Right cardiac atrium (tissue), 5 donors: ENCODE measurements around the gene CRIM1. TPM values are rescaled to one million over a fixed set of nuclear protein-coding genes. Genes with fewer than 3 reads are reported as not detected.

ENCODE experiments used
- ATAC-seq, 2 donors: fragments of 200-7000 bp; cut with Tn5 transposase; one replicate each; pipeline versions ENCODE4 v1.8.0 to v1.9.1; 2020; ENCODE audit warnings: moderate library complexity in 2 of 2, mild to moderate bottlenecking in 1 of 2
- DNase-seq, 3 donors: peaks; one replicate each; pipeline ENCODE4 v3.0.0-alpha.2; 2020
- H3K27ac ChIP-seq: one replicate; pipeline ENCODE4 v1.5.1; 2013; ENCODE audit warnings: mild to moderate bottlenecking, low read length, control low read depth, moderate library complexity
- H3K27me3 ChIP-seq: one replicate; pipeline ENCODE4 v1.6.1; 2013; ENCODE audit not compliant: control insufficient read depth, insufficient read depth
- H3K4me1 ChIP-seq: one replicate; pipeline ENCODE4 v1.6.1; 2013; ENCODE audit warnings: low read length; ENCODE audit not compliant: control insufficient read depth, insufficient read depth
- H3K4me3 ChIP-seq: one replicate; pipeline ENCODE4 v1.5.1; 2013; ENCODE audit warnings: low read length, control low read depth
- H3K9me3 ChIP-seq: one replicate; pipeline ENCODE4 v1.6.1; 2013; ENCODE audit warnings: low read length; ENCODE audit not compliant: control insufficient read depth
- WGBS: extraction: QIAGEN DNeasy Blood & Tissue Kit; methylation state at CpG from one replicate; pipeline ENCODE4 v1.1.7; 2013; 5-methylcytosine and 5-hydroxymethylcytosine counted together
- intact Hi-C, 4 donors: fragments of 100-400 bp; cut with DNase I; formaldehyde crosslinking; loops; one replicate each; pipeline versions ENCODE4 v1.11.0 to v1.14.0; 2022 to 2023
- polyA plus RNA-seq: library from polyadenylated mRNA; stranded (reverse); fragments of 200-250 nt; gene quantifications from one replicate; pipeline ENCODE4 v1.2.3, GENCODE V29; 2013
- total RNA-seq, 4 donors: library from RNA; stranded (reverse); fragmentation: NEBNext Ultra II Directional; extraction: Animal tissue kit (Norgen Biotek cat#: 25700); gene quantifications; one replicate each; pipeline ENCODE4 v1.2.1, GENCODE V29; 2021
- donor health status: healthy with polysubstance abuse.
- donor health status: DM: no; HTN: yes; CAD: no.
- donor health status: DM: no; HTN: no; CAD: no.
- donor health status: DM: no; HTN: yes; CAD: no; lungs with severe emphysema.
- donor health status: DM: yes; HTN: yes; CAD: no.

CRIM1 gene
- total and polyA plus RNA-seq, 5 donors: 10.5 to 34.0 (median 27.7) TPM

GRCh38 chr2:36482576-36483214 is 127.1 kb downstream of the CRIM1 start:
- H3K27me3 ChIP-seq: no peaks in the 10 kb centered on the region
- DNase-seq: no peak
- intact Hi-C loops: no loop called here
- H3K4me1 ChIP-seq: peaks cover 10% of the 10 kb centered on the region
- no peak overlapping the region for H3K27ac ChIP-seq
- no peak for ATAC-seq
- no peak overlapping the region for H3K4me3 ChIP-seq
- no peaks in the 10 kb centered on the region for H3K9me3 ChIP-seq
- WGBS: 94% methylated on average over 4 of the region's 4 CpGs

DNA sequence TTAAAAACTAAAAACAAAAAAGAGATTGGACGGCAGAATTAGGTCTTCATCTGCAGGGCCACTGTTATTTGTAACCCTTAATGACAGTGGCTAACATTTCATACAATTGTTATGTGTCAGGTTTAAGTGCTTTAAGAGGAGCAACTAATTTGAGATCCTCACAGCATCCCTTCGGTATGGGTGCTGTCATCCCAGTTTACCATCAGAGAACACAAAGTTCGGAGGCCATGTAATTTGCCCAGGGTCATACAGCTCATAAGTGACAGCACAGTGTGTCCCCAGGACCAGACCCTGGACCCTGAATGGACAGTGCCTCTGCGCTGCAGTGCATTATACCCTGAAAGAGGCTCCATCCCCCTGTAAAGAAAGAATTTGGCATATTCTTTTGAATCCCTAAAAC is 127.7 kb downstream of the CRIM1 start:
- no peaks in the 10 kb centered on the region for H3K27me3 ChIP-seq
- H3K9me3 ChIP-seq: no peaks in the 10 kb centered on the region
- no peak for ATAC-seq
- intact Hi-C loops: no loop called here
- H3K4me1 ChIP-seq: peaks cover 8% of the 10 kb centered on the region
- WGBS: 89% methylated on average over 4 of the region's 4 CpGs
- no peak overlapping the region for H3K27ac ChIP-seq
- no peak for DNase-seq
- H3K4me3 ChIP-seq: no peak overlapping the region

DNA sequence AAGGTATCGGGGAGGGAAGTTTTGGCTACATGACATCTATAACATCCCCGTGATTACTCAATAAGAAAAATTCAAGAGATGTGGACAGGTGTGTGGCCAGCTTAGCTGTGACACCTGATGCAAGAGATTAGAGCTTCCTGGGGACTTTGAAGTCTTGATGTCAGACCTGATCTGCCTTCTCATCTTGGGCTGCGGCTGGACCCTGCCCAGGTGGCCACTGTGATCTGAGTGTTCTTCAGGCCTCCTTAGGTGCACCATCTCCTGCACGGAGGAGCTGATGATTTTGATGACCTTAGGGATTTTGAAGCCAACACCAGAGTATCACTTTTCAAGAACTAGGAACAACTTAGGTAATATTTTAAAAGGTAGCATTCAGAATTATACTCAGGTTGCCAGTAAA is 128.9 kb downstream of the CRIM1 start:
- DNase-seq (no peak), ATAC-seq (no peak)
- Histone ChIP-seq H3K4me1 (peaks cover 8% of the 10 kb centered on the region), H3K27ac (peak overlapping the region; percentile 39), H3K9me3 (no peaks in the 10 kb centered on the region), H3K4me3 (no peak overlapping the region), H3K27me3 (no peaks in the 10 kb centered on the region)
- intact Hi-C loops: no loop called here
- 92% methylated on average over 4 of the region's 4 CpGs for WGBS

DNA sequence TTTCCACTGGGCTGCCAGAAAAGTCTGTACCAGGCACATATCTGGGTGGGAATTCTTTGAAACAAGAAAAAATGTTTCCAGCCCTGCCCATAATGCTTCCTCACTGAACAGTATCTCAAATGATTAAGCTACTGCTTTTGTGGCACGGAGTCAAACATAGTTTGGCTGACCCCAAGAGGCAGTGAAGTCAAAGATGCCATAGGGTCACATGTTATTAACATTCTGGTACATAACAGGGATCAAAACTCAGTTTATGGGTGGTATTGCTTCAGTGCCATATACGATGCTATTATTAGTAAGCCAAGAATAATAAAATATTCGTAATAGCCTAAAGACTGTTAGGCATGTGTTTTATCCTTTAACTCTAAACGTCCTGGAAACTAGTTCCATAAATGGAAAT is 129.9 kb downstream of the CRIM1 start:
- Histone ChIP-seq H3K27me3 (no peaks in the 10 kb centered on the region), H3K27ac (peak overlapping the region; percentile 59), H3K4me3 (no peak overlapping the region), H3K4me1 (peaks cover 8% of the 10 kb centered on the region), H3K9me3 (no peaks in the 10 kb centered on the region)
- 21% methylated on average over 4 of the region's 4 CpGs for WGBS
- DNase-seq (peak in 2 of 3 donors; percentile 29 to 45), ATAC-seq (peak; percentile 81 to 94)
- intact Hi-C loops: no loop called here

DNA sequence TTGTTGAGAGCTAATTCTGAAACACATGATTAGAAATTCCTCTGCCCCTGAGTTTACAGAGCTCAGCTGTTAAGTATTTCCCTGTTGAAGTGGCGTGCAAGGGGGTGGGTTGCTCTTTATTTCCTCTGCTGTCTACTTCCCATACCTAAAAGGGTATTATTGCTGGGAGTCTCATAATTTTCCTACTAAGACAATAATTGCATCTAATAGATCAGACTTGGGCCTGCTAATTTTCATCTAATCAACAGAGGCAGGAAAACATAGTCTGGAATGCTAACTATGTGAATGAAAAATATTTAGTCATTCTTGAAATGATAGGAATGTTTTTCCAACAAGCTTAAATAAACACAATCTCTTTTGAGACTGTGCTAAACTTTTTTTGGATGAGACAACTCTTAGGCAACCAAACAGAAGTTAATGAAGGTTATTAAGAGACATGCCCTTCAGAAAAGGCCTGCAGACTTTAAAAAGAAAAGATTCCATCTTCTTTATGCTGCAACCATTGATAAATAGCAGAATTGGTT is 131.0 kb downstream of the CRIM1 start:
- H3K27me3 ChIP-seq: no peaks in the 10 kb centered on the region
- H3K4me3 ChIP-seq: no peak overlapping the region
- H3K4me1 ChIP-seq: peaks cover 8% of the 10 kb centered on the region
- no peak for DNase-seq
- no peaks in the 10 kb centered on the region for H3K9me3 ChIP-seq
- intact Hi-C loops: no loop called here
- peak; percentile 44 to 58 for ATAC-seq
- 44% methylated on average over 1 of the region's 1 CpG for WGBS
- H3K27ac ChIP-seq: peak overlapping the region; percentile 76

DNA sequence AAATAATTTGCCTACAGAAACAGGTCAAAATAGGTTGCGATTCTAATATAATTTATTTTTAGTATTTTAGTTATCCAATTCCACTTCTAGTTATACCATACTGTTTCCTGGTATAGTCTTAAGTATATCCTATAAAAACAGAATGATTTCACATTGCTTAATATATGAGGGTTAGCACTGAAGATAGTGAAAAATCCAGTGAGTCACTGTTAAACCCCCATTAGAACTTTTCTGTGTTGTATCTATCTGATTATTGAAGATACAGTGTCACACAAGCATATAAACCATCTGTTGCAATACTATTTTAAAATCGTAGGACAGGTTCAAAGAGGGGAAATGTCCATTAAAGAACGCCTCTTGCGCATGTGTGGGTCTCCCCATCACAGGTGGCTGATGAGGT is 132.4 kb downstream of the CRIM1 start:
- WGBS: 95% methylated on average over 4 of the region's 4 CpGs

GRCh38 chr2:36489281-36489680 is 133.7 kb downstream of the CRIM1 start:
- ATAC-seq: no peak

More for the DNA sequence above, 132.4 kb downstream of the CRIM1 start:
- H3K27me3 ChIP-seq: no peaks in the 10 kb centered on the region
- peaks cover 9% of the 10 kb centered on the region for H3K4me1 ChIP-seq
- no peaks in the 10 kb centered on the region for H3K9me3 ChIP-seq
- no peak overlapping the region for H3K4me3 ChIP-seq
- DNase-seq: no peak
- intact Hi-C loops: no loop called here
- ATAC-seq: no peak
- no peak overlapping the region for H3K27ac ChIP-seq

GRCh38 chr2:36490749-36491148 is 135.2 kb downstream of the CRIM1 start:
- Histone ChIP-seq H3K4me3 (no peak overlapping the region), H3K4me1 (peaks cover 1% of the 10 kb centered on the region), H3K27ac (no peak overlapping the region), H3K27me3 (no peaks in the 10 kb centered on the region), H3K9me3 (no peaks in the 10 kb centered on the region)
- ATAC-seq (no peak), DNase-seq (no peak)
- WGBS: 77% methylated on average over 4 of the region's 4 CpGs
- intact Hi-C loops: no loop called here

More at GRCh38 chr2:36489281-36489680, 133.7 kb downstream of the CRIM1 start:
- H3K9me3 ChIP-seq: no peaks in the 10 kb centered on the region
- intact Hi-C loops: no loop called here
- 76% methylated on average over 5 of the region's 5 CpGs for WGBS
- H3K4me3 ChIP-seq: no peak overlapping the region
- H3K4me1 ChIP-seq: peaks cover 9% of the 10 kb centered on the region
- H3K27ac ChIP-seq: no peak overlapping the region
- no peaks in the 10 kb centered on the region for H3K27me3 ChIP-seq
- DNase-seq: no peak

- peak in 1 of 2 donors; percentile 39 for ATAC-seq
Measured at GRCh38 chr2:36492216-36492945, 136.8 kb downstream of the CRIM1 start.

DNA sequence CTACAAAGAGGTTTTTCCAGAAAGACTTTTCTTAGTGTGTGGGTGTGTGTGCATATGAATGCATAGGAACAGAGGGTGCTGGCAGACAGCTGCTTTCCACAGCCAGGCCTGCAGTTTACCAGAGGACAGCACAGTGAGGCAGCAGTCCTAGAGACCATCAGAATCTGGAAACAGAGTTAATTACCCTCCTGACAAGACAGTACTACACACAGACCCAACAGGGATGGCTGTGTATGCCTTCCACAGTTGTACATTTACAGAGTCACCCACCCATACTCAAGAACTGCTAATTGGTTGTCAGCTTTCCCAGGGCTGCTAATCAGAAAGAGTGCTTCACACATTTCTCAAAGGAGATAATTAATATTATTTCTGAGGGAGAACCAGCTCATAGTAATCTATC is 137.7 kb downstream of the CRIM1 start:
- intact Hi-C loops: no loop called here
- Histone ChIP-seq H3K4me3 (no peak overlapping the region), H3K9me3 (no peaks in the 10 kb centered on the region), H3K27ac (no peak overlapping the region), H3K27me3 (no peaks in the 10 kb centered on the region), H3K4me1 (peaks cover 1% of the 10 kb centered on the region)
- DNase-seq (no peak), ATAC-seq (peak in 1 of 2 donors; percentile 20)

More at GRCh38 chr2:36492216-36492945, 136.8 kb downstream of the CRIM1 start:
- DNase-seq: no peak
- Histone ChIP-seq H3K9me3 (no peaks in the 10 kb centered on the region), H3K27ac (no peak overlapping the region), H3K4me3 (no peak overlapping the region), H3K4me1 (peaks cover 1% of the 10 kb centered on the region), H3K27me3 (no peaks in the 10 kb centered on the region)
- intact Hi-C loops: no loop called here
- 65% methylated on average over 6 of the region's 6 CpGs for WGBS

DNA sequence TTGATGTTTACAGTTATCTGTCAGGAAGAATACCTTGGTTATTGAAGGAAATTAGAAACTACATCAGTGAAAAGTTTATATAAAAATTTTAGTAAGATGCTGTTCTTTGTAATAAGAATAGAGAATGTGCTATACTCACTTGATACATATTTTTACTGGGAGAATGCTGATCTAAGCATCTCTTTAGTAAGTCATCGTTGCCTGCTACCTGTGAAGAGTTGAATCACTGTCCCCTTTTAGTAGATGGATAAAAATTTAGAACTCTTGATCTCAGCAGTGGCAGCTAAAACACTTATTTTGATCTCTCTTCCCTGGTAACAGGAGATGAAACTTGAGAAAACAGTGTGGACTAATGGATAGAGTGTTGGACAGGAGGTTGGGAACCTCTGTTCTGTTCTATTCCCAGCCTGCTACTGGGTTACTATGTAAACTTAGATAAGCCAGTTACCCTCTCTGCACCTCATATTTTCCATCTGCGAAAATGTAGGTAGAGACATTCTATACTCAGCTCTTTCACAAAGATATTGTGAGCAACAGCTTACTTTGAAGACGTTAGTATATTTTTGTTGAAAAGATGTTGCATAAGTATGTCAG is 142.1 kb downstream of the CRIM1 start:
- Histone ChIP-seq H3K27me3 (no peaks in the 10 kb centered on the region), H3K27ac (no peak overlapping the region), H3K4me3 (no peak overlapping the region), H3K9me3 (no peaks in the 10 kb centered on the region), H3K4me1 (no peaks in the 10 kb centered on the region)
- intact Hi-C loops: no loop called here
- no peak for ATAC-seq
- DNase-seq: no peak
- 87% methylated on average over 3 of the region's 3 CpGs for WGBS
